Measurements from ENCODE around the gene RNASEH1. TPM values are rescaled to one million over a fixed set of nuclear protein-coding genes. Genes with fewer than 3 reads are reported as not detected.

Gene RNASEH1
- total and polyA plus RNA-seq, 2 experiments from 2014 or later = 33.2 to 40.7 TPM

- TF ChIP-seq ZNF462 (CRISPR knock-in tag; IDR thresholded peaks at IDR 0.05) (no peak), ZNF114 (CRISPR knock-in tag; IDR thresholded peaks at IDR 0.05) (no peak)
Measured at GRCh38 chr2:3585261-3586109, 27.4 kb upstream of the RNASEH1 start (continued).

- H3K27me3 Mint-ChIP-seq (ENCODE audit: insufficient read depth, low read depth, poor library complexity) = peaks cover 3% of the 10 kb centered on the region
- Histone ChIP-seq H3K9me2 (ENCODE audit: insufficient read depth) (no peaks in the 10 kb centered on the region), H3K79me2 (replicated peaks; ENCODE audit: insufficient read depth) (peaks cover 16% of the 10 kb centered on the region), H3K4me3 (no peak overlapping the region), H3K27ac (ENCODE audit: low read depth) (no peak overlapping the region), H3K4me2 (no peak overlapping the region), H3K4me1 (ENCODE audit: insufficient read depth) (no peaks in the 10 kb centered on the region), H3K27me3 (ENCODE audit: insufficient read depth) (no peaks in the 10 kb centered on the region), H3K36me3 (ENCODE audit: insufficient read depth) (peaks cover 32% of the 10 kb centered on the region), H4K20me1 (replicated peaks; ENCODE audit: insufficient read depth) (peaks cover 33% of the 10 kb centered on the region), H2AFZ (no peak overlapping the region), H3F3A (replicated peaks; ENCODE audit: low read depth) (peaks cover 20% of the 10 kb centered on the region)
- H3K27ac Mint-ChIP-seq = peak overlapping the region; percentile 77; the same call in 1 of the 2 replicates
- DNase-seq (ENCODE audit: low spot score) (no peak), ATAC-seq (no peak)
- H3K4me3 Mint-ChIP-seq = no peak overlapping the region
- H3K36me3 Mint-ChIP-seq (ENCODE audit: low read depth) = peaks cover 58% of the 10 kb centered on the region
- H3K4me1 Mint-ChIP-seq = no peaks in the 10 kb centered on the region; the same call in 2 of the 3 replicates
- peaks cover 5% of the 10 kb centered on the region; the same call in 2 of the 3 replicates for H3K9me3 Mint-ChIP-seq
- TF ChIP-seq EZH2 (IDR thresholded peaks at IDR 0.05; ENCODE audit: low read depth, unreplicated experiment) (no peak), POLR2AphosphoS5 (IDR thresholded peaks at IDR 0.05; ENCODE audit: low read depth) (no peak), CTCF (conservative IDR thresholded peaks at IDR 0.05; ENCODE audit: low read depth in 2 of 2) (no peak), ZNF331 (CRISPR knock-in tag; IDR thresholded peaks at IDR 0.05; ENCODE audit: low read depth) (no peak), ZNF114 (CRISPR knock-in tag; IDR thresholded peaks at IDR 0.05) (no peak), REST (IDR thresholded peaks at IDR 0.05; ENCODE audit: unreplicated experiment) (no peak), ETS1 (IDR thresholded peaks at IDR 0.05) (no peak), CREB1 (CRISPR knock-in tag; IDR thresholded peaks at IDR 0.05; ENCODE audit: low read depth) (no peak), EZH2phosphoT487 (IDR thresholded peaks at IDR 0.05; ENCODE audit: unreplicated experiment) (no peak)
Measured at GRCh38 chr2:3584608-3585260, 26.6 kb upstream of the RNASEH1 start.

All from GM23338 (cell line).